GM19240 (cell line): ENCODE results near the gene RBM26.
"Not testable (repeated sequence)": the region's sequence is repeated elsewhere in the genome, so short reads cannot be mapped to it uniquely, and the experiment has no call there.

Source experiments
- DNase-seq: peaks from one replicate; pipeline ENCODE4 v3.0.0; 2011; ENCODE audit warnings: low spot score; ENCODE audit not compliant: insufficient read length

Gene RBM26

GRCh38 chr13:79328510-79328909, 77.5 kb downstream of the RBM26 start:
- DNase-seq: no peak

GRCh38 chr13:79320433-79320832, 85.6 kb downstream of the RBM26 start:
- no peak for DNase-seq

DNA sequence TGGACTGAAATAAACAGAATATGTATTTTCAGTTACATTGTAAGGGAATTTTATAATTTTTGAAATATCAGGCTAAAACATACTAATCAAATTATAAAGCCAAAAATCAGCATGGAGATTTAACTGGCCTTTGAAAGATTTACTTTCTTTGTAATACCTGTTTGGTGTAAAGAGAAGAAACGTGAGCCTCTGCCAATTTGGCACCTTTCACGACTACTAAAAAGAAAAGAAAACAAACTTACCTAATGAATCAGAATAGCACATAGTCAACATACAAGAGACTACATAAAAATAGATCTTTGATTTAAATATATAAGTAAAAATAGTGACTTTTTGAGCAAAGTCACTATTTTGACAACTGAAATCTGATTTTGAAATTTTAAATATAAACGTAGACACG, 87.4 kb downstream of the RBM26 start:
- no peak for DNase-seq

- DNase-seq: no peak
These were observed 88.2 kb downstream of the RBM26 start for GRCh38 chr13:79317856-79318255.

DNA sequence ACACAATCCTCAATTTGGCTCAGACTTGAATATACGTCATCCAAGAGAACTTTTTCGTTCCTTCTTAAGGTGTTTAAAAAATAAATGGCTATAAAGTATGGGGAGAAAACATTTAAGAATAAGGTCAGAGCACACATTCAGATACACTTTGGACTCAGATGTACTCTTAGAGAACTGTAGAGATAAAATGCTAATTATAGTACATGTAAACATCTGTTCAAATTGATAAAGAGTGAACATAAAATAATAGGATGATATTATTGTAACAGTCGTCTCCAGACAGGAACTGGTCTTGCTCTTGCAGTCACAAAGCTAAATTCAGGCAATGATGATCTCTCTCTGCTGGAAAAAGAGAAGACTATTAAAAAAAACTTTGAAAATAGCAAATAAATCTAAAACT, 91.4 kb downstream of the RBM26 start:
- DNase-seq: no peak

DNA sequence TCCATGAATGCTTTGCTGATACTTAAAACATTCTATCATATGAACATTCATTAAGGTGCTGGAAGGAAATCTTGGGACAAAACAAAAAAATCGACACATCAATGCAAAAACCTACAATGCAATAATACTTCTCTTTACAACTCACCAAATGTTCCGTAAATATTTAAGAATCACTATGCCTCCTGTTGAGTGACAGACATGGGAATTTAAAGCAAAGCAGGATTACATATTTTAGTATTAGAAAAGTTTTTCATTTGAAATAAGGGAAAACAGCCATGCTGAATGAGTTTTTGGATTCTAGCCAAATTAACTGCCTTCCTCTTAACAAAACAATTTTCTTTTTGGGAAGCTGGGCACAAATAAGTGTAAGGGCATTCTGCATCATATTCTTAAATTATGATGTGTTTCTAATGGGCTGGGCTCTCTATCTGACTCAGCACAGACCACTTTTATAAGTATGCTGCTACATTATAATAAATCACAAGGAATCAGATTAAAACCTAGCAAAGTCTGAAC, 93.7 kb downstream of the RBM26 start:
- no peak for DNase-seq

GRCh38 chr13:79311386-79311785, 94.7 kb downstream of the RBM26 start:
- DNase-seq: no peak

DNA sequence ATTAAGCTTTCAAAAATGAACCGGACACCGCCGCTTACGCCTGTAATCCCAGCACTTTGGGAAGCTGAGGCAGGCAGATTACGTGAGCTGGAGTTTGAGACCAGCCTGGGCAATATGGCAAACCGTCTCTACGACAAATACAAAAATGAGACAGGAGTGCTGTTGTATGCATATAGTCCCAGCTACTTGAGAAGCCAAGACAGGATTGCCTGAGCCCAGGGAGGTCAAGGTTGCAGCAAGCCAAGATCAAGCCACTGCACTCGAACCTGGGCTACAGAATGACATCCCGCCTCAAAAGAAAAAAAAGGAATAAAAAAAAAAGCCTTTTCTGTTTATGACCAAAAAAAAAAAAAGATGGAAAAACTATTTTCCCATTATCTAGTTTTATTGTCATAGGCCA, 96.4 kb downstream of the RBM26 start:
- DNase-seq: no peak

DNA sequence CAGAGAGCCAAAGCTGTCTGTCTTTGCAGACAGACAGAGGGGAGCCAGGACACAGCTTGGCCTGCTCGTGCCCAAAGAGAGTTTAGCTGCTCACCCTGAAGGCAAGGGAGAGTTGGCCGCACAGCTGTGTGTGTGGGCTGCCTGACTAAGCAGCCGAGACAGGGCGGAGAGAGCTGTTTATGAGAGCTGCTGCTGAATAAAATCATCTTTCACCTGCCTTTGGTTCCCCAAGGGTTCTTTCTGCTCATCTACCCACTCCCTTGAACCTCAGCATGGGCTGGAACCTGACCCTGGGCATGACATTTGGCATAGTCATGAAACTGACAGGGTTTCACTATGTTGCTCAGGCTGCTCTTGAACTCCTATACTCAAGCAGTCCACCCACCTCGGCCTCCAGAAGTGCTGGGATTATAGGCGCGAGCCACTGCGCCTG, 98.2 kb downstream of the RBM26 start:
- DNase-seq: no peak

GRCh38 chr13:79307433-79307861, 98.6 kb downstream of the RBM26 start:
- no peak for DNase-seq

- DNase-seq: no peak
These were observed 99.4 kb downstream of the RBM26 start for GRCh38 chr13:79306650-79307049.

DNA sequence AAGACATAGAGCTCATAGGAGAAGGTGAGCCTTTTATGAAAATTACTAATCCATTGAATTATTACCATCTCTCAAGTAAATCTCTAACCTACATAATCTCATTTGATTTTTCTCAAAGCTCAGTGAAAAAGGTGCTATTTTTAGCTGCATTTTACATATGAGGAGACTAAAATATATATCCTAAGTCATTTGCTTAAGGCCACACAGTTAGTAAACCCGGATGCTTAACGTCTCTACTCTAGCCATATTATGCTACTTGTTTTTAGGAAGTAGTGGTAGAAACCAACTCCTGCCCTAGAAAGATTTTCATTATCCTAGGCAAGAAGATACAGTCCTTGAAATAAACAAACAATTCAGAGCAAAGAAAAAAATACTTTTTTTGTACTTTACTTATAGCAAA, 108.9 kb downstream of the RBM26 start:
- DNase-seq: no peak

DNA sequence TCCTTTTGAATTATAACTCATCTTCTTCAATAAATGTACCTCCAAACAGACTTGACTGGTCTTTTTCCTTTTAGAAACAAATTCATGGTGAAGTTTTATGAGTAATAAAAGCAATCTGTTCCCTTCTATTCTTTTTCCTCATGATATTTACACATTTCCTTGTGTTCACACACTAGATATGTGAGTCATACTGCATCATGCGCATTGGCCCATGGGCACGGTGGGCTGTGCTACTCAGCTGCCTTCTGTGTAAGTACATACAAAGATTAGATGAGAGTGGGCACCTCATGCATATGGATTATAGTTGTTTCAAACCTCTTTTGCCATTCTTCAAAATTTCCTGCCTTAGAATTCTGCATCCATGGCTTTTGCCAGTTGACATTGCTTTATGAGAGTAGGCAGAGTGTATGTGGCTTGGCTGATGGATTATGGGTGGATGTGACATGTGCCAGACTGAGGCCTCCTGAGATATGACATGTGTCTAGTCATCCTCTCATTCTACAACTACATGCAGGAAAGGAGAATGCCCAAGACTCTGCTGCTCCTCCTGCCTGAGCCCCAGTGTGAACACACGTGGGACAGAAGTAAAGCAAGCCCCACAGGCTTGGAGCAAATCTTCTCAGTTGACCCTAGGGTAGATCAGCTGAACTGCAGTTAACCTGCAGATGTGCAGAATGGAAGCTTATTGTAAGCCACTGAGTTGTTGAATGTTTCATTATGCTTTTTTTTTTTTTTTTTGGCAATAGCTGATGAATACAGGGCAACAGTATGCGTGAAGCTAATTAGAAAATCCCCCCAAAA, 109.9 kb downstream of the RBM26 start:
- DNase-seq: no peak

- DNase-seq: no peak
These were observed 115.3 kb downstream of the RBM26 start for GRCh38 chr13:79290595-79291244.

DNA sequence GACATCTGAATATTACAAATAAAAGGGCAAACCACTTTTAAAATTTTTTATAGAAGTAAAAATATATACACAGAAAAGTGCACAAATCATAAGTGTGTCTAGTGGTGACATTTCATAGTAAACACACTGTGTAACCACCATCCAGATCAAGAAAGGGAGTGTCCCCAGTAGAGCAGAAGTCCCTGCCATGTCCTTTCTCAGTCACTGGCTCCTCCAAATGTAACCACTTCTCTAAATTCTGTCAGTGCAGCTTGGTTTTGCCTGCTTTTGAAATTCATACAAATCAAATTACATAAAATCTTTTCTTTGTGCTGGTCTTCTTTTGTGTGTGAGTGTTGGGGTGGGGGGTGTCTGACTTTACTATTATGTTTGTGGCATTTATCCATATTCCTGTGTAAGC, 116.5 kb downstream of the RBM26 start:
- no peak for DNase-seq

GRCh38 chr13:79287939-79288795, 117.9 kb downstream of the RBM26 start:
- DNase-seq: no peak

- no peak for DNase-seq
These were observed 120.9 kb downstream of the RBM26 start for GRCh38 chr13:79285159-79285558.

DNA sequence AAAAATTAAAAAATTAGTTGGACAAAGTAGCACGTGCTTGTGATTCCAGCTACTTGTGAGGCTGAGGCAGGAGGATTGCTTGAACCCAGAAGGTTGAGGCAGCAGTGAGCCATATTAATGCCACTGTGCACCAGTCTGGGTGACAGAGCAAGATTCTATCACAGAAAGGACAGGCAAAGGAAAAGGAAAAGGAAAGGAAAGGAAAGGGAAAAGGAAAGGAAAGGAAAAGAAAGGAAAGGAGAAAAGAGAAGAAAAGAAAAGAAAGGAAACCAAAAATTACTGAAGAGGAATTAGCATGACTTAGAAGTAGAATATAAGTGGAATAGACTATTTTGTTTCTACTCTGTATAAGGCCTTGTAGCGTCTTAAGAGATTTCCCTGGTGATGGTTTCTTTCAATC, 122.3 kb downstream of the RBM26 start:
- no peak for DNase-seq

DNA sequence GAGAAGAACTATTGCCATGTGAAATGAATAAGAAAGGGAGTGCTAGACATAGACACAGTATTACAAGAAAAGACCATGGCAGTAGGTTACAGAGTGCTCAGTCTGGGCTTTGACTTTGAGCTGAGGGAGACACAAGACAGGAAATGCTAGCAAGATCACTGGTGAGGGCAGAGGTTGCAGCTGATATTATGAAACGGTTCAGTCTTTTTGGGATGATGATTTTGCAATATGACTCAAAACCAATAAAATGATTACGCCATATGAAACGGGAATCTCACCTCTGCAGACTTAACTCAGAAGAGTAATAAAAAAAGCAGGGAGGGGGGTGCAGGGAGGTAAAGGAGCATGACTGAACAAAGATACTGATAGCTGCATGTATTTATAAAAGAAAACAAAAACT, 123.1 kb downstream of the RBM26 start:
- no peak for DNase-seq

DNA sequence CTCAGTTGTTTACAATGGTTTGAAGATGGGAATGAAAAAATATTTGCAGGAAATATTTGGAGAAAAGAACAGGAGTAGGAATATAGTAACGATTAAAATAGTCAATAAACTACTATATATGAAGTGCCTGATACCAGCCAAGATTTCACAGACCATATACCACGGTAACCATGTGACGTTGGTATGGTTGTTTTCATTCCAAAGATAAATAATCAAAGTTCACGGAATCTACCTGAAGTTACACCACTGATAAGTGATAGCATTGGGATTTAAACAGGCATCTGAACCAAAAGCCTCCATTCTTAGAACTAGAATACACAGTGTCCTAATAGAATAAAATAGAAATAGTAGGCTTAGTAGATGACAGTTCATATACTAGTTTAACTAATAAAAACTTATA, 123.5 kb downstream of the RBM26 start:
- DNase-seq: no peak

DNA sequence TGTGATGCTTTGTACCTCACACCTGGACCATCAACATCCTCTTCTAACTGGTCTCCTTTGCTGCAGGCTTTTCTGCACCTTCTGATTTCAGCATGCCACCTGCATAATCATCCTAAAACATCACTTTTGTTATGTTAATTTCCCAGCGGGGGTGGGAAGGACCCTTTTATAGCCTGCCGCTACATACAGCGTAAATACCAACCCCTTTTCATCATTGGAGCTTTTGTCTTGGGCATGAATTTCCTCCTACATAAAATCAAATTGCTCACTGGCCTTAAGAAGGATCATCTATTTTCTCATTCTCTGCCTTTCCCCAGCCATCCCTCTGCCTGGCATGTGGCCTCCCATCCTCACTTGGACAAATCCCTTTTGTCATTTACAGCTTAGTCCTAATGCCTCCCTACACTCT, 124.7 kb downstream of the RBM26 start:
- no peak for DNase-seq

- not testable (repeated sequence) for DNase-seq
These were observed 126.3 kb downstream of the RBM26 start for GRCh38 chr13:79279735-79280134.
